Measurements from ENCODE around the gene KIF26B. TPM values are rescaled to one million over a fixed set of nuclear protein-coding genes. Genes with fewer than 3 reads are reported as not detected.
A peak's percentile ranks its signal among the peaks of the same experiment; 100 is the strongest.

The KIF26B gene
- total and polyA plus RNA-seq, 4 donors = 10.9 to 37.1 (median 19.2) TPM

GRCh38 chr1:245488346-245489129 lies 333.8 kb downstream of the KIF26B start:
- Histone ChIP-seq H3K9me3 (ENCODE audit: control insufficient read depth, insufficient read depth, low read length) (no peaks in the 10 kb centered on the region), H3K36me3 (ENCODE audit: control insufficient read depth, insufficient read depth, low read length) (no peaks in the 10 kb centered on the region), H3K27me3 (ENCODE audit: control insufficient read depth, insufficient read depth, low read length) (no peaks in the 10 kb centered on the region), H3K4me3 (ENCODE audit: low read depth, low read length) (no peak overlapping the region), H3K27ac (ENCODE audit: low read depth, low read length) (no peak overlapping the region), H3K4me1 (ENCODE audit: control insufficient read depth, insufficient read depth, low read length) (no peaks in the 10 kb centered on the region)
- no peak for DNase-seq (ENCODE audit: low read depth in 4 of 6, low spot score in 6 of 6)
- WGBS (ENCODE audit: insufficient coverage) = 80% methylated on average over 9 of the region's 14 CpGs

- H3K27ac ChIP-seq (ENCODE audit: low read depth, low read length) = no peak overlapping the region
- DNase-seq (ENCODE audit: low read depth in 4 of 6, low spot score in 6 of 6) = no peak
- H3K4me3 ChIP-seq (ENCODE audit: low read depth, low read length) = no peak overlapping the region
- H3K4me1 ChIP-seq (ENCODE audit: control insufficient read depth, insufficient read depth, low read length) = no peaks in the 10 kb centered on the region
- H3K9me3 ChIP-seq (ENCODE audit: control insufficient read depth, insufficient read depth, low read length) = no peaks in the 10 kb centered on the region
- WGBS (ENCODE audit: insufficient coverage) = no CpG with 5 or more reads among the region's 2 CpGs
- no peaks in the 10 kb centered on the region for H3K36me3 ChIP-seq (ENCODE audit: control insufficient read depth, insufficient read depth, low read length)
- no peaks in the 10 kb centered on the region for H3K27me3 ChIP-seq (ENCODE audit: control insufficient read depth, insufficient read depth, low read length)
Measured at GRCh38 chr1:245489838-245490237, 335.1 kb downstream of the KIF26B start.

DNA sequence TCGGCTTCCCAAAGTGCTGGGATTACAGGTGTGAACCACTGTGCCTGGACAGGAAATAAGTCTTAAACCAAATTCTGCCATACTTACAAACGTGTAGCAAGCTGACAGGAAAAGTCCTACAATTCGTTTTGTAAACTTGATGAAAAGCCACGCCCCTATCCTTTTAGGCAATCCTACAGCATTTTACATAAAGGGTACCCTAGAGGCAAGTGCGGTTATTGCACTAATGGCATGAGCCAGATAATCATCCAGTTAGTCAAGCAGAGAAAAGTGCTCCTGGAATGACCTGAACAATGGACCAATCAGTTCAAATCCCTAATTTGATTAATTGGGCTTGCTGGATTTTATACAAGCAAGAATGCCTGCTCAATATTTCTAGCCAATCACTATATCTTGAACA lies 338.2 kb downstream of the KIF26B start:
- H3K4me1 ChIP-seq (ENCODE audit: control insufficient read depth, insufficient read depth, low read length) = no peaks in the 10 kb centered on the region
- H3K36me3 ChIP-seq (ENCODE audit: control insufficient read depth, insufficient read depth, low read length) = no peaks in the 10 kb centered on the region
- H3K9me3 ChIP-seq (ENCODE audit: control insufficient read depth, insufficient read depth, low read length) = no peaks in the 10 kb centered on the region
- 86% methylated on average over 4 of the region's 5 CpGs for WGBS (ENCODE audit: insufficient coverage)
- no peak overlapping the region for H3K27ac ChIP-seq (ENCODE audit: low read depth, low read length)
- DNase-seq (ENCODE audit: low read depth in 4 of 6, low spot score in 6 of 6) = no peak
- no peak overlapping the region for H3K4me3 ChIP-seq (ENCODE audit: low read depth, low read length)
- no peaks in the 10 kb centered on the region for H3K27me3 ChIP-seq (ENCODE audit: control insufficient read depth, insufficient read depth, low read length)

- Histone ChIP-seq H3K4me1 (ENCODE audit: control insufficient read depth, insufficient read depth, low read length) (no peaks in the 10 kb centered on the region), H3K9me3 (ENCODE audit: control insufficient read depth, insufficient read depth, low read length) (no peaks in the 10 kb centered on the region), H3K27ac (ENCODE audit: low read depth, low read length) (no peak overlapping the region), H3K4me3 (ENCODE audit: low read depth, low read length) (no peak overlapping the region), H3K27me3 (ENCODE audit: control insufficient read depth, insufficient read depth, low read length) (no peaks in the 10 kb centered on the region), H3K36me3 (ENCODE audit: control insufficient read depth, insufficient read depth, low read length) (no peaks in the 10 kb centered on the region)
- no peak for DNase-seq (ENCODE audit: low read depth in 4 of 6, low spot score in 6 of 6)
- WGBS (ENCODE audit: insufficient coverage) = no CpG with 5 or more reads among the region's 5 CpGs
Measured at GRCh38 chr1:245495681-245496080, 340.9 kb downstream of the KIF26B start.

DNA sequence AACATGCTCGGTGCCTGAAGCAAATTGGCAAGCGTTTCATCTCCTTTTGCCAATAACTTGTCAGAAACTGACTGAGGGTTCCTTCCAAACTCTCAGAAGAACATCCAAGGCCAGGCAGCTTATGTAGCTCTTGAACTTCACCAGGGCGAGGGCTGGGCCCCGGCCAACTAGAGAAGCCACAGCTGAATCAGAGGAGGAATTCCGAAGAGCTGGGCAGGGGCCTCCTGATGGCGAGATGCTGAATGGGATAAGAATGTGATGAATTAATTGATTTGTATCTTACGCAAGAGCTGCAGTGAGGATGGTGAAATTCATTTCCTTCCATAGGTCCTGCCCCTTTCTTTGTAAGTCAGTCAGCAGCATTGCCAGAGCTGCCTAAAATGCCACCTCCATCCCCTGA lies 345.8 kb downstream of the KIF26B start:
- WGBS (ENCODE audit: insufficient coverage) = 35% methylated on average over 5 of the region's 7 CpGs
- Histone ChIP-seq H3K4me3 (ENCODE audit: low read depth, low read length) (no peak overlapping the region), H3K27ac (ENCODE audit: low read depth, low read length) (no peak overlapping the region), H3K4me1 (ENCODE audit: control insufficient read depth, insufficient read depth, low read length) (no peaks in the 10 kb centered on the region), H3K9me3 (ENCODE audit: control insufficient read depth, insufficient read depth, low read length) (no peaks in the 10 kb centered on the region), H3K27me3 (ENCODE audit: control insufficient read depth, insufficient read depth, low read length) (no peaks in the 10 kb centered on the region), H3K36me3 (ENCODE audit: control insufficient read depth, insufficient read depth, low read length) (no peaks in the 10 kb centered on the region)
- DNase-seq (ENCODE audit: low read depth in 4 of 6, low spot score in 6 of 6) = peak in 1 of 6 donors; percentile 31

GRCh38 chr1:245501633-245502032 lies 346.8 kb downstream of the KIF26B start:
- Histone ChIP-seq H3K36me3 (ENCODE audit: control insufficient read depth, insufficient read depth, low read length) (no peaks in the 10 kb centered on the region), H3K9me3 (ENCODE audit: control insufficient read depth, insufficient read depth, low read length) (no peaks in the 10 kb centered on the region), H3K4me3 (ENCODE audit: low read depth, low read length) (no peak overlapping the region), H3K27ac (ENCODE audit: low read depth, low read length) (no peak overlapping the region), H3K4me1 (ENCODE audit: control insufficient read depth, insufficient read depth, low read length) (no peaks in the 10 kb centered on the region), H3K27me3 (ENCODE audit: control insufficient read depth, insufficient read depth, low read length) (no peaks in the 10 kb centered on the region)
- peak in 1 of 6 donors; percentile 61 for DNase-seq (ENCODE audit: low read depth in 4 of 6, low spot score in 6 of 6)
- 89% methylated on average over 3 of the region's 7 CpGs for WGBS (ENCODE audit: insufficient coverage)

DNA sequence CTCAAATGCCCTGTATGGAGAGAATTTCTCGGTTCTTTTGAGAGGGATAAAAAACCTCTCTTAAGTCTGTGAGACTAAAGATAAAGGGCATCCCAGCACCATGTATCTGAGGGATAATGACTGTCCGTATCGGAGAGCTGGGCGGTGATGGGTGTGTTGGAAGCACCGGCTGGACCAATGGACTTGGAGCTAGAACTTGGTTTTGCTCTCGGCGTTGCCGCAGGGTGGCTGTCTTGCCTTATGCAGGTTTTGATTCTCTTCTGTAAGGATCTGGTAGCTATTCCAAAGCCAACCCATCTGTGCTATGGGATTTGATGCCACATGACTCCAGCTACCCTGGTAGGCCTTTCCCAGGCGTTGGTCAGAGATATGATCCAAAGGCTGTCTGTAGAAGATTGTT lies 348.8 kb downstream of the KIF26B start:
- H3K9me3 ChIP-seq (ENCODE audit: control insufficient read depth, insufficient read depth, low read length) = no peaks in the 10 kb centered on the region
- no peaks in the 10 kb centered on the region for H3K36me3 ChIP-seq (ENCODE audit: control insufficient read depth, insufficient read depth, low read length)
- WGBS (ENCODE audit: insufficient coverage) = 96% methylated on average over 9 of the region's 9 CpGs
- no peak for DNase-seq (ENCODE audit: low read depth in 4 of 6, low spot score in 6 of 6)
- H3K27ac ChIP-seq (ENCODE audit: low read depth, low read length) = no peak overlapping the region
- H3K4me3 ChIP-seq (ENCODE audit: low read depth, low read length) = no peak overlapping the region
- H3K4me1 ChIP-seq (ENCODE audit: control insufficient read depth, insufficient read depth, low read length) = no peaks in the 10 kb centered on the region
- no peaks in the 10 kb centered on the region for H3K27me3 ChIP-seq (ENCODE audit: control insufficient read depth, insufficient read depth, low read length)

DNA sequence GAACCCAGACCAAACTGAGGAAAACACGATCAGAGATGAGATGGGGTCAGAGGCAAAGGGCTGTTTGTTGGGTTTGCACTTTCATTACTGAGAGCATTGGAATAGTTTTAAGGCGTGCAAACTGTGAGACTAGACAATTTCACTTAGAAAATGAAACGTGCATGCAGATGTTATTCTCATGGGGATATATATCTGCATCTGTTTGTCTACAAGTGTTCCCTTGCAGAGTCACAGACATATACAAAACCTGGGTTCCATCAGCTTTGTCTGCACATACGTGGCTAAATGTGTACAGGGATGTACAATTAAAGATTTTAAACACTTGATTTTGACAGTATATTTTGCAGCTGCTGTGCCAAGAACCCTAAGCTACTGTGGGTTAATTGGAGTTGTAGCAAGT lies 355.4 kb downstream of the KIF26B start:
- H3K4me3 ChIP-seq (ENCODE audit: low read depth, low read length) = no peak overlapping the region
- DNase-seq (ENCODE audit: low read depth in 4 of 6, low spot score in 6 of 6) = peak in 1 of 6 donors; percentile 56
- WGBS (ENCODE audit: insufficient coverage) = 69% methylated on average over 2 of the region's 4 CpGs
- no peaks in the 10 kb centered on the region for H3K27me3 ChIP-seq (ENCODE audit: control insufficient read depth, insufficient read depth, low read length)
- no peak overlapping the region for H3K27ac ChIP-seq (ENCODE audit: low read depth, low read length)
- no peaks in the 10 kb centered on the region for H3K36me3 ChIP-seq (ENCODE audit: control insufficient read depth, insufficient read depth, low read length)
- H3K9me3 ChIP-seq (ENCODE audit: control insufficient read depth, insufficient read depth, low read length) = no peaks in the 10 kb centered on the region
- H3K4me1 ChIP-seq (ENCODE audit: control insufficient read depth, insufficient read depth, low read length) = peaks cover 3% of the 10 kb centered on the region

GRCh38 chr1:245512181-245512888 lies 357.6 kb downstream of the KIF26B start:
- H3K9me3 ChIP-seq (ENCODE audit: control insufficient read depth, insufficient read depth, low read length) = no peaks in the 10 kb centered on the region
- H3K36me3 ChIP-seq (ENCODE audit: control insufficient read depth, insufficient read depth, low read length) = no peaks in the 10 kb centered on the region
- peaks cover 3% of the 10 kb centered on the region for H3K4me1 ChIP-seq (ENCODE audit: control insufficient read depth, insufficient read depth, low read length)
- DNase-seq (ENCODE audit: low read depth in 4 of 6, low spot score in 6 of 6) = peak in 3 of 6 donors; percentile 57 to 85 (median 74)
- H3K27me3 ChIP-seq (ENCODE audit: control insufficient read depth, insufficient read depth, low read length) = no peaks in the 10 kb centered on the region
- 26% methylated on average over 3 of the region's 8 CpGs for WGBS (ENCODE audit: insufficient coverage)
- H3K27ac ChIP-seq (ENCODE audit: low read depth, low read length) = peak overlapping the region; percentile 57
- H3K4me3 ChIP-seq (ENCODE audit: low read depth, low read length) = peak overlapping the region; percentile 28

Data from spinal cord (tissue), 10 donors.